Eye (tissue), 1 donor: ENCODE measurements around the gene PABPC3.
A peak's percentile ranks its signal among the peaks of the same experiment; 100 is the strongest.

Source experiments
- DNase-seq: peaks from one replicate; pipeline ENCODE4 v3.0.0-alpha.2; 2015

Gene PABPC3

DNA sequence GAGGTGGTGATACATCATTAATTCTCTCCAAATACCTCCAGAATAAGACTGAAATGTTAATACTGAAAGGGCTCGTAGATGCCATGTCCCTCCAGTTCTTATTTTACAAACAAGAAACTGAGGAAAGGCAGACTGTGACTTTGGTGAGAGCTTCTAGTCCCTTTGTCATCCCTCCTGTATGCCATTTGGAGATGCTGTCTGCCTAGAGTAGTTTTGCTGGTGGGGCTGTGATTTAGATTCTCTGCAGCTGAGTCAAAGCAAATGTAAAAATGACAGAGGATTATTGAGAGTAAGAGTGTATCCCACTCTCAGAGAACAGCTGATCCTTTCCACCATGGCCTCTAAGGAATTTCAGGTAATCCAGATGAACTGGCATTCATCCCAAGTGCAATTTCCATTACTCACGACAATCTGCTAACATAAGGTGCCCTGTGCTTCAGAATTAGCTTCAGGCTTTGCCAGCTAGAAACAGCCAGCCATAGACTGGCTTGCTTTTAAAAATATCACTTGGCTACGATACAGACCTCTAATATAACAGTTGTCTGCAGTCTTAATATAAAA lies 16.8 kb downstream of the PABPC3 start:
- no peak for DNase-seq

GRCh38 chr13:25114220-25114619 lies 18.3 kb downstream of the PABPC3 start:
- DNase-seq, result peak; percentile 89

- no peak for DNase-seq
Measured at GRCh38 chr13:25116044-25116443, 20.1 kb downstream of the PABPC3 start.

DNA sequence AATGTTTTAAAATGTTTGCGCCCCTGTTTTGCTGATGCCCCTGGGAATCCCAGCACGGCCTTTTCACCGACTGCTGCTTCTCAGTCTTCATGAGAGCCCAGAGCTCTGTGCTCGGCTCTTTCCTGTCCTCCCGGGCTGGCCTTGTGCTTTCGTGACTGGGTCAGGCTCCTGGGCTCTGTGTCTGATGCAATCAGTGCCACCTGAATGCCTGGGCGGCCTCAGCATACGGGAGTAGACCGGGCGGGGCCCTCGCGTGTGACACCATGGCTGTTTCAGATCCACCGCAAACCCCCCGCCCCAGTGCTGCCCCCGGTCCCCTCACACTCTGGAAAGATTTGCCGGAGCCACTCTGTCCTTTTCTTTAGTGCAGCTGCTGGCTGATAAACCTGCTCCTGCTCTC lies 21.4 kb downstream of the PABPC3 start:
- peak; percentile 65 for DNase-seq

- DNase-seq, result no peak
Measured at GRCh38 chr13:25118378-25118905, 22.5 kb downstream of the PABPC3 start.

DNA sequence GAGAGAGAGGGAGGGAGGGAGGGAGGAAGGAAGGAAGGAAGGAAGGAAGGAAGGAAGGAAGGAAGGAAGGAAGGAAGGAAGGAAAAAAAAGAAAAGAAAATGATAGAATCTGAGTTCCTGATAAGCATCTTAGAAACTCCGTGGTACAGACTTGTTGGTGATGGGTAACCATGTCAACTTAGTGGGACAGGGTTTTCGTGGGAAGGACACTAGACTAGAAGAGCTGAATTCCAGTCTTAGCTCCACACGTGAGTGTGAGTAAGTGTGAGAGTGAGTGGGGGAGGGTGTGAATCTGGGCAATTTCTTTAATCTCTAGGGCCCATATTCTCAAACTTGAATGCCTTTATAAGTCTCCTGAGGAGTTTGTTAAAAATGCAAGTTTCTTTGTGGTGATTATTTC lies 35.0 kb downstream of the PABPC3 start:
- DNase-seq, result no peak

- DNase-seq, result no peak
Measured at GRCh38 chr13:25131881-25132420, 36.0 kb downstream of the PABPC3 start.

DNA sequence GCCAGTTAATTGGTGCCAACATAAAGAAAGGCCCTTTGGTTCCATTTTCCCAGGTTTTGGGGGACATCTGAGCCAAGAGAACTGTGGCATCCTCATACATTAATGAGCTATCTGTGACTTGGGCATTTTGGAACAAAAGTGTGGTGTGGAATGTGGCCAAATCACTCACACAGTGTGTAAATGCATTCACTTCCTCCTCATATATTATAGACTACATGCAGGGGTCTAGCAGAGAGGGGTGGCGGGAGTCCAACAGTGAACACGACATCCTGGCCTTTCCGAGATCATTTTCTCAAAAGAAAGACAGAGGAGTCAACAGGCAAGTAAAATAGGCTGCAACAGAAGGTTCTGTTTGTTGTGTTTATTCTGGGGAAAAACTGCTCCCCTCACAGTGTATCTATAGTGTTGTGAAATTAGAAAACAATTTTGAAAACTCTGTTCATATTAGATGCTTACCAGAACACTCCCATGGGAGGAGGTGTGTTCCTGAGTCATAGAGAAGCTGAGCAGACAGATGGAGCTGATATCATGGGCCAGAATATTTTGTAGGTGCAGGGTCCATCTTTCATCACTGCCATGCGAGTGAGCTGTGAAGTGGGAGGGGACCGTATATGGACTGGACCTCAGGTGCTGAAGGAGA lies 36.9 kb downstream of the PABPC3 start:
- DNase-seq, result no peak

DNA sequence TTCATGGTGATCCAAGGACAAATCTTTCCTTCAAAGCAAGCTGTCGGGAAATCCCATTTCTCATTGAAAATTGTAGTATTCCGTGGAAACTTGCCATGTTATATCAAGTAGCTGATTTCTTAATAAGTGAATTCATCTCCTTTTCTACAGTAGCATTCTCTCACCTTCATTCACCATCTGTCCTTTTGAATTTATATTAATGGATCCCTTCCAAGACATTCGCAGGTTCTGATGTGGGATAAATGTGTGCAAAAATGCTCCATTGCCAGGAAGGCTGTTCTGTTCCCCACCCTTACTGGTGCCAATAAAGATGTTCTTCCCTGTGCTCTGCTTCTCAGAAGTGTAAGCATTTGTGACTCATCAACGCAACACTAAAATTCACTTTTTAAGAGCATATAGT lies 40.0 kb downstream of the PABPC3 start:
- no peak for DNase-seq

GRCh38 chr13:25136880-25137787 lies 41.2 kb downstream of the PABPC3 start:
- peak; percentile 74 for DNase-seq

DNA sequence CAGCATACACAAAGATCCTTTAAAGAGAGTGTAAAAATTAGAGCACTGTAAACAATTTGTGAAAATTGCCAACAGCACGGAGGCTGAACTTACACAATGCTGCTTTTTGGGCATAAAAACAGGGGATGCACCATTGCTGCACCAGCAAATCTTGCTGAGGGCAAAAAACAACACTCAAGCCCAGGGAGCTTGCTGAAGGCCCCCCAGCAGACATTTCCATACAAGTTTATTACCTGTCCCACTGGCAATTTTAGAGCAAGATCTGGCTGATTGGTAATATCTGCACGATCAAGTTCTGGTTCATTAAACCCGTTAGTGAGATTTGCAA lies 41.8 kb downstream of the PABPC3 start:
- DNase-seq, result no peak

GRCh38 chr13:25141042-25141441 lies 45.1 kb downstream of the PABPC3 start:
- no peak for DNase-seq

DNA sequence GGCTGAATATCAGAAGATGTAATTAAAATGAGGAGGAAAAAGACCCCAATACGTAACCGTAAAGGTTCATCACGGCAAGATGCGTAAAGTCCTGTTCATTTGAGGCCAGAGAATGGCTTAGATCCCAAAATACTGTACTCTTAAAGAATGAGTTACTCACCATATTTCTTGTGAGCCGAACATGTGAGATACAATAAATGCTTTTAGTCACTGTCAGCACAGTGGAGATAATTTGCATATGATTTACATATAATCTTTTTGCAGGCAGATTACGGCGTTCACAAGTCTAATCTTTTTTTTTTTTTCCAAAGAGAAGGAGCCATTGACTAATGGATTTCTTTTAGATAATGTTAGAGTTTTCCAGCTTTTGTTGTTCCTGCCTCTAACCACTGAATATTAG lies 47.8 kb downstream of the PABPC3 start:
- DNase-seq, result no peak

DNA sequence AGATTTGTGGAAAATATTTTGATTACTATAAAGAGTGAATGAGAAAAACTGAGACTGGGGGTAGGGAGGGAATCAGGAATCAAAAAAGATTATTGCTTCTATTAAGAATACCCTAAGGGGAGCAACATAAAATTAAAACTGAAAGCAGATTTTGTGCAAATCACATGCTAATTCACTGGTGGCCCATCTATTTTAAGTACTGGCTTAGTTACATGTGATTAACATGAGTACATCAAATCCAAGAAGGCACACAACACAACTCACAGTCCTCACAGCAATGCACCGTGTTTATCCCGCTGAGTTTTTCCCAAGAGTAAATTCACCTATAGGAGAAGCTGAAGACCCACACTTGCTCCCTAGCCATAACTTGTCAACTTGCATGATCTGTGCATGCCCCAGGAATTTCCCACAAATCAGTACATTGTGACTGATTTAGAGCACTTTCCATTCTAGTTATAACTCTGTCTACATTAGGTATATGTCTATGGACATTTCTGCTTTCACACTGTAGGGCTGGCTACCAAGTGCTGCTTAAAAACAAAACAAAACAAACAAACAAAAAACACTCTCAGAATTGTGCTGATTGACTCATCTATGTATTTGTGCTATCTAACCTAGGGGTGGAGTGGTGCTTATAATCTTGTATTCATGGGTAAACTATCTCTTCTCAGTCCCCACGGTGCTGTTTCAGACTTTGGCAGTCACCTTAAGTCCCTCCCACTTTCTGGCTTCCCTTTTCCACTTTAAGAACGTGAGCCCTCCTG lies 51.9 kb downstream of the PABPC3 start:
- DNase-seq, result no peak

GRCh38 chr13:25148402-25148771 lies 52.5 kb downstream of the PABPC3 start:
- no peak for DNase-seq
